AG09309 (cell line): ENCODE data around the gene CEP78.

Experiments used
- DNase-seq: peaks from one replicate; pipeline ENCODE4 v3.0.0-alpha.2; 2010; ENCODE audit warnings: low read depth
- H3K4me3 ChIP-seq: 2 replicates; pipeline ENCODE4 v1.5.1; 2011; ENCODE audit warnings: mild to moderate bottlenecking, low read depth, low read length, moderate library complexity; ENCODE audit not compliant: control insufficient read depth
- CTCF ChIP-seq: IDR thresholded peaks from 2 replicates; pipeline ENCODE4 v1.5.1; 2011; ENCODE audit warnings: mild to moderate bottlenecking, low read depth, low read length, inconsistent platforms; ENCODE audit not compliant: insufficient read depth, control insufficient read depth; ENCODE audit errors: missing control alignments

CEP78 gene, protein sequence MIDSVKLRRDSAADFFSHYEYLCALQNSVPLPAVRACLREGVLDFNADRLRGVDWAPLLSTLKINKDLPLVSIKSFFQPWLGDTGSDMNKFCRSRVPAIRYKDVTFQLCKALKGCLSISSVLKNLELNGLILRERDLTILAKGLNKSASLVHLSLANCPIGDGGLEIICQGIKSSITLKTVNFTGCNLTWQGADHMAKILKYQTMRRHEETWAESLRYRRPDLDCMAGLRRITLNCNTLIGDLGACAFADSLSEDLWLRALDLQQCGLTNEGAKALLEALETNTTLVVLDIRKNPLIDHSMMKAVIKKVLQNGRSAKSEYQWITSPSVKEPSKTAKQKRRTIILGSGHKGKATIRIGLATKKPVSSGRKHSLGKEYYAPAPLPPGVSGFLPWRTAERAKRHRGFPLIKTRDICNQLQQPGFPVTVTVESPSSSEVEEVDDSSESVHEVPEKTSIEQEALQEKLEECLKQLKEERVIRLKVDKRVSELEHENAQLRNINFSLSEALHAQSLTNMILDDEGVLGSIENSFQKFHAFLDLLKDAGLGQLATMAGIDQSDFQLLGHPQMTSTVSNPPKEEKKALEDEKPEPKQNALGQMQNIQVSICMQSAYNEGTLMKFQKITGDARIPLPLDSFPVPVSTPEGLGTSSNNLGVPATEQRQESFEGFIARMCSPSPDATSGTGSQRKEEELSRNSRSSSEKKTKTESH

DNA sequence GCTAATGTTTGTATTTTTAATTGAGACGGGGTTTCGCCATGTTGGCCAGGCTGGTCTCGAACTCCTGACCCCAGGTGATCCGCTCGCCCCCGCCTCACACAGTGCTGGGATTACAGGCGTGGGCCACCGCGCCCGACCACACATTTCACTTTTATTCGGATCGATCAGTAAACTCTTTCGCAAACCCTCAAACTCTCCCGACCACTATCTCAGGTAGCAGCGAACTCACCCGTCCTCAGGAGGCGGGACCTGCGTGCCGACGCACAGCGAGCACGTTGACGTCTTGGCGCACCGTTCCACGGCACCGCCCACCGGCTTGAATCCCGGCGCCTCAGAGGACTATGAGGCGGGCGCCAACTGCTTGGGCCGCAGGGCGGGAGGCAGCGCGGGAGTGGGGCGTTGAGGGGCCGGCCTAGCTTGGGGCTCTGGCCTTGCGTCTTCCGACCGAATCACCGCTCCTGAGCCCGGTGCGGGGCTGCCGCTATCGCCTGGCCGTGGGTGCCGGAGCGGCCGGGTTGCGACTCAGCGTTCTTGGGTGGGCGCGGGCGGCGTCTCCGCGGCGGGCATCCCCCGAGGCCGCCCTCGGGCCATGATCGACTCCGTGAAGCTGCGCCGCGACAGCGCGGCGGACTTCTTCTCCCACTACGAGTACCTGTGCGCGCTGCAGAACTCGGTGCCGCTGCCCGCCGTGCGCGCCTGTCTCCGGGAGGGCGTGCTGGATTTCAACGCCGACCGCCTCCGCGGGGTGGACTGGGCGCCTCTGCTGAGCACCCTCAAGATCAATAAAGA, at the start of gene CEP78:
CEP78 (plus strand) TSS at position 314 of the 789 bp plus-strand sequence; CDS start at position 590, 276 bp downstream.
- peak; percentile 58 for DNase-seq
- TF ChIP-seq CTCF, result no peak

GRCh38 chr9:78187763-78188484, 48.0 kb upstream of the CEP78 start:
- no peak for DNase-seq
- H3K4me3 ChIP-seq, result no peak overlapping the region
- TF ChIP-seq CTCF, result no peak

More for the DNA sequence above, at the start of gene CEP78:
- peak within 1 kb of the TSS; percentile 60 for H3K4me3 ChIP-seq

- no peak for DNase-seq
- H3K4me3 ChIP-seq, result no peak overlapping the region
These were observed 47.3 kb upstream of the CEP78 start for GRCh38 chr9:78188594-78188993.

DNA sequence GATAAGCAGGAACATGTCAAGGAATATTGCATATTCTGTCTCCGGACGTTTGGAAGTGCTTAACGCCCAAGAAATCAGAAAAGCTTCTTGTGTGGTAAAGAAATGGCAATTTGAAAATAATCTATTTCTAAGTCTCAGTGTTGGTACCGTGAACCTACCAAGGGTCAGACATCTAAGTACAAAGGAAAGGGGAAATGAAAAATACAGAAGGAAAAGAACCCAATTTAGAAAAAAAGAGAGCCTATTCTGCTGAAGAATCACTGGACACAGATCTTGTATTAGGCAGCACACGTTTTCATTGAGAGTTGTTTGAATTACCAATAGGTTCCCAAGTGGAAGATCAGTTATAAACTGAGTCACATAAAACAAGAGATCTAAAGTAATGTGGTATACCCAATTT, 46.9 kb upstream of the CEP78 start:
- no peak for DNase-seq
- H3K4me3 ChIP-seq, result no peak overlapping the region
- no peak for TF ChIP-seq CTCF

More at GRCh38 chr9:78188594-78188993, 47.3 kb upstream of the CEP78 start:
- TF ChIP-seq CTCF, result no peak

DNA sequence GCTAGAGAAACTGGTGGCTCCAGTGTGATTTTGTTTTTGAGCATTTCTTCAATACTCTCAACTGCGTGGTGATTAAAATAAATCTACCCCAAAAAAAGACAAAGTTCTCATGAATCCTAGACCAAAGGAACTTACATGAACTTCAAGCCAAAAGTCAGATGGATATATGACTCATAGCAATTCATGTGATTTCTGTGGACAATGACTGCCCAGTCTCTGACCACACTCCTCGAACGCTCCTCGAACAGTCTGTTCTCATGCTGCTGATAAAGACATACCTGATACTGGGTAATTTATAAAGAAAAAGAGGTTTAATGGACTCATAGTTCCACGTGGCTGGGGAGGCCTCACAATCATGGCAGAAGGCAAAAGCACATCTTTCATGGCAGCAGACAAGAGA, 46.4 kb upstream of the CEP78 start:
- TF ChIP-seq CTCF, result no peak
- H3K4me3 ChIP-seq, result no peak overlapping the region
- DNase-seq, result no peak

DNA sequence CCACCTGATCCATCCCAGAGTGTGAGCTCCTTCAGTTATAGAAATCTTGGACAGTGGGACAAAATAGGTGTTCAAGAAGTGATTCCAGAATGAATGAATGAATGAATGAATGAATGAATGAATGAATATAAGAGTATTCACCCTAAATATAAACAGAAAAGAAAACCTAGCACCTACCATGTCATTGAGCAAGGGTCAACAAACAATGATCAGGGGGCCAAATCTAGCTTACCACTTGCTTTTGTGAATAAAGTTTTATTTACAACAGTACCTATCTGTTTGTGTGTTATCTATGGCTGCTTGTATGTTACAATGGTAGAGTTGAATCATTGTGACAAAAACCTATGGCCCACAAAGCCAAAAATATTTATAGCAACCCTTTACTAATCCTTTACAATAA, 43.9 kb upstream of the CEP78 start:
- no peak for DNase-seq
- H3K4me3 ChIP-seq, result no peak overlapping the region
- TF ChIP-seq CTCF, result no peak
